GM21360 (cell line): ENCODE measurements around the gene RPS25.
"Not testable (repeated sequence)": the region's sequence is repeated elsewhere in the genome, so short reads cannot be mapped to it uniquely, and the experiment has no call there.

Source experiments
- ATAC-seq: cut with Tn5 transposase; IDR thresholded peaks from one replicate; pipeline ENCODE4 v1.9.1; 2021; ENCODE audit warnings: mild to moderate bottlenecking, moderate library complexity; ENCODE audit not compliant: unreplicated experiment

RPS25 gene

DNA sequence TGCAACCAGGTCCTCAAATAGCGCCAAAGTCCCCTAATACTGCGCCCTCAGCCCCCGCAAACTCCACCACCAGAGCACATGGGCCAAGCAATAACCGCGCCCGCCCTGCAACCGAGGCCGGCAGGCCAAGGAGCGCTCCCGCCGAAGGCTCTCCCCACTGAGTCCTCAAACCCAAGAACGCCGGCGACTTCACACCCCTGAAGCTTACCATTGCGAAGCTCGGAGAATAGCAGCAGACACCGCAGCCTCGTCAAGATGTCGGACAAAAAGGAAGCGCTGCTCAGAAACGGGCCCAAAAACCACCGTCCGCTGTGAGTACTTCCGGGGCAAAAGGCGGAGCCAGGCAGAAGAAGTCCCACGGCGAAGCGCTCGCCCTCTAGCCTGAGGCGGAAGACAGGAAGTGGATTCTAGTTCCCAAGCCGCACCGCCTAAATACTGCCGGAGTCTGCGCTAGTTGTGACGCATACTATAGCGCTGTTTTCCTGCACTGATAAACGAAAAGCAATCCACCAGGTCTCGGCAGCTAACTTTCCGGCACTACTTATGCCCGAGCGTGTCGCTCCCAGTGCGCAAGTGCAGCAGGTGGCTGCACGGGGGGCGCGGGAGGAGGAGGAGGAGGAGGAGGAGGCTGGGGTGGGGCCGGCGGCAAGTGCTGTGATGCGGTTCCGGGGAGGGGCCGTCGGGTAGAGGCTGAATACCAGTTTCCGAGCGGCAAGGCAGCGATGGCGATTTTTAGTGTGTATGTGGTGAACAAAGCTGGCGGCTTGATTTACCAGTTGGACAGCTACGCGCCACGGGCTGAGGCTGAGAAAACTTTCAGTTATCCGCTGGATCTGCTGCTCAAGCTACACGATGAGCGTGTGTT, at the start of gene RPS25, which contains the start of gene TRAPPC4:
TSS of gene RPS25 (minus strand) at position 270 of the 865 bp plus-strand sequence. CDS start at position 211, 59 bp downstream.
TSS of gene TRAPPC4 (plus strand) at position 693 of the 865 bp plus-strand sequence. CDS start at position 723, 30 bp downstream.
- ATAC-seq, result peak; percentile 80

DNA sequence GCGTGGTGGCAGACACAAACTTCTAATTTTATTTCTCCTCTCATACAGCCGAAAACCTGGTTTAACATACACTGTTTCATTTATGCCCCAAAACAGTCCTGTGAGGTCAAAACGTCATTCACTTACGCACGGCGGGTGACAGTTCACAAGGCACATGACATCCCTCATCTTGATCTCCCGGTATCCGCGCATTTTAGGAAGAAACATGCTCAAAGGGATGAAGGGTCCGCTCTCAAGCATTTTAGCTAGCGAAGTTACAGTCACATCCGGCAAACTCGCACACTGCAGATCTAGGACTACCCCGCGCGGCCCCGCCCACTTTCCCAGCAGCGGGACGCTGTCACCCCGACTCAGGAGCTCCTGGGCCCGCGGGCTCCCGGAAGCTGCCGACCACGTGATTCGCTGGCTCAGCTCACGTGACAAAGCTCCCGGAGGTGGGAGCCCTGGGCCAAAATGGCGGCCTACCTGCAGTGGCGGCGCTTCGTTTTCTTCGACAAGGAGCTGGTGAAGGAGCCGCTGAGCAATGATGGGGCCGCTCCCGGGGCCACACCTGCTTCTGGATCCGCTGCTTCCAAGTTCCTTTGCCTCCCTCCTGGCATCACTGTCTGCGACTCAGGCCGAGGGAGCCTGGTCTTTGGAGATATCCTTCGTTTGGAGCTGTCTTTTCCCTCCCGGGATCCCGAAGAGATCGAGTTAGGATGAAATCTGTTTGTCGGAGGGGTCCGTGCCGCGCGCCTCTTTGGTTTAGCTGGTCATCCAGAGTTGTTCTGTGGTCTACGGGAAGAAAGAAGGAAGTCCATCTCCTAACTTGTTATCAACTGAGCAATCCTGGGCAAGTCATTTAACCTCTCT, 49.5 kb upstream of the RPS25 start, which contains the start of gene VPS11:
TSS of gene VPS11 (plus strand) at position 448 of the 852 bp plus-strand sequence. CDS start at position 454, 6 bp downstream.
- peak; percentile 87 for ATAC-seq

DNA sequence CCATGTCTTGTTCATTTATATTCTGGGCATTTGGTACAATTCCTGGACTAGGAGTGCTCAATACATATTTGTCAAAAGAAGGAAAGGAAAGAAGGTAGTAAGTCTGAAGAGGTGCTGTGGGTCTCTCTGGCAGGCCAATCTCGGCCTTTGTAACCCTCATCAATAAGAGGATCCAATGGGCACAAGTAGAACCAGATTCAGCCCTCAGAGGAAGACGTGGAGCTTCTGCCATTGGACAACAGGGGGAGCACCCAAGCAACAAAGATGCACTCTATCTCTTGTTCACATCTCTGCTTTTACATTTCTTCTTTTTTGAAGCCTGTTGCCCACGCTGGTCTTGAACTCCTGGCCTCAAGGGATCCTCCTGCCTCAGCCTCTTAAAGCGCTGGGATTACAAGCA, 47.2 kb upstream of the RPS25 start:
- no peak for ATAC-seq

DNA sequence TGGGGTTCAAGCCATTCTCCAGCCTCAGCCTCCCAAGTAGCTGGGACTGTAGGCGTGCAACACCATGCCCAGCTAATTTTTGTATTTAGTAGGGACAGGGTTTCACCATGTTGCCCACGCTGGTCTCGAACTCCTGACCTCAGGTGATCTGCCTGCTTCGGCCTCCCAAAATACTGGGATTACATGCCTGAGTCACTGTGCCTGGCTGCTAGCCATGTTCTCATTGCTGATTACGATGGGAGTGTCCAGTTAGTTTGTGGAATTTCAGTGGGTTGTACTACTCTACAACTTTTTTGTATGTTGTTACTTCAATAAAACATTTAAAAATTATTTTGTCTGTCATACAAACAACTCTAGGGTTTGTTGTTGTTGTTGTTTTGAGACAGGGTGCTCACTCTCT, 44.6 kb upstream of the RPS25 start:
- no peak for ATAC-seq

DNA sequence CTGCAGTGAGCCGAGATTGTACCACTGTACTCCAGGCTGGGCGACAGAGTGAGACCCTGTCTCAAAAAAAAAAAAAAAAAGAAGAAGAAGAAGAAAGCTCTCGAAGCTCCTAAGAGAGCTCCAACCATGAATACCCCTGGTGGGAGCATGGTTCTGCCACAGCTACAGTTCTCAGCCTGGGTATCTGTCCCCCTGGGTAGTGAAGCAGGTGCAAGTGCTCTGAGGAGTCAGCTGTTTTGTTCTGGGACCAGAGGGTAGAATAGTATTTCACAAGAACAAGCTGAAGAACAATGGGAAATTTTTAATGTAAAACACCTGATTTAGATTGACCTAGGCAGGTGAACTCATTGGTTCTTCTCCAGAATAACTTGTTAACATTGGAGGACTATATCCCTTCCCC, 43.1 kb upstream of the RPS25 start:
- ATAC-seq, result no peak

DNA sequence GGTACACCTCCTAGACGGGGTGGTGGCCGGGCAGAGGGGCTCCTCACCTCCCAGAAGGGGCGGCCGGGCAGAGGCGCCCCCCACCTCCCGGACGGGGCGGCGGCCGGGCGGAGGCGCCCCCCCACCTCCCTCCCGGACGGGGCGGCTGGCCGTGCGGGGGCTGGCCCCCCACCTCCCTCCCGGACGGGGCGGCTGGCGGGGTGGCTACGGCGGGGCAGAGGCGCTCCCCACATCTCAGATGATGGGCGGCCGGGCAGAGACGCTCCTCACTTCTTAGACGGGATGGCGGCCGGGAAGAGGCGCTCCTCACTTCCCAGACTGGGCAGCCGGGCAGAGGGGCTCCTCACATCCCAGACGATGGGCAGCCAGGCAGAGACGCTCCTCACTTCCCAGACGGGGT, 41.0 kb upstream of the RPS25 start:
- ATAC-seq, result not testable (repeated sequence)

DNA sequence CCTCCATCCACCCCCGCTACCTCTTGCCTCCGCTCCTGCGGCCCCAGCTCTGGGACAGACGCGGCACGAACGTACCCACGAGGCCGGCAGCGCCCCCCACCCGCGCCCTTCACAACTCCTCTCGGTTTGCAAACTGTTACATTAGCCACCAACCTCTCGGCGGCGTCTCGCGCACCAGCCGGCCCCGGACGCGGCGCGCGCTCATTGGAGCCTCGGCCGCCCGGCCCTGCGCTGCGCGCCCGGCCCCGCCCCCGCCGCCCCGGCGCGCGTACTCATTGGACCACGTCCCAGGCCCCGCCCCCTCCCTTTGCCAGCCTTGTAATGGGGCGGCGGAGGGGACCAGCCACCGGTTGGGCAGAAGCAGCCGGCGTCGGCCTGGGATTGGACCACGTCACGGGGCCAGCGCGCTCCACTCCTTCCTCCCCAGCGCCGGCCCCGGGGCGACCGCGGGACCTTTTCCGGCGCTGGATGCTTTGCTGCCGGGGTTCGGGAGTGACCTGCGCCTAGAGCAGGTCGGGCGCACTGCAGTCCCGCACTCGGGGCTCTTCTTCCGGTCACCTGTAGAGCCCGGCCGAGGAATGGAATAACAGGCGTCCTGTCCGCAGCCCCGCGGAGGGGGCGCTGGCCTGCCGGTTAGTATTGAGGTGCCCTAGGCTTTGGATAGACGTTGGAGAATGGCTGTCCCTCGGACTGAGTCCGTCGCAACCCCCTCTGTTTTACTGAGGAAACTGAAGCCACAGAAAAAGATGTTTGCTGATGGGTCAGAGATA, 39.0 kb upstream of the RPS25 start, which contains the start of gene HYOU1:
TSS of gene HYOU1 (minus strand) at position 206 of the 770 bp plus-strand sequence. CDS start 1,045 bp downstream, outside the sequence.
- ATAC-seq, result peak; percentile 87

DNA sequence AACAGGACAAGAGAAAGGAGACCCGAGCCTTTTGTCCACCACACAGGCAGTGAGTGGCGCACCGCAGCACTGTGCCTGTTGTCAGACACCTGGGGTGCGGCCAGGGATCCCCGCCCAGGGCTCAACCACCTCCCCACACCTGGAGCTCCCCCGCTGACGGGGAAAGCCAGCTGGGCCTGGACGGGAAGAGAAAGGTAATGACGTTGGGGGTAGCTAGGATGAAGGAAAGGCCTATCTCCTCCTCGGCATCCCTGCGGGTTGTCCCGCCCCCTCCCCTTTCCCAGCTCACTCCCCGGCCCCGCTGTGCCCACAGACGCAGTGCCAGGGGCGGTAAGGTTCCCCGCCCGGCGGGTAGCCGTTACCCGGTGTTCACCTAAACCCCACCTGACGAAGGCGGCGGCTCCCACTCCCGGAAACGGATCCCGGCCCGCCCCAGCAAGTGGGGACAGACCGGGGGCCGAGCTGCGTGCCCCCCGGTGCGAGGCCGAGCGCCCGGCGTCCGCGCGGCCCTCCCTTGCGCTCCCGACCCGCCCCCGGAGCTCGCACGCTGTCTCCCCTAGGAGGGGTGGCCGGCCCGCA, 38.4 kb upstream of the RPS25 start:
- peak; percentile 6 for ATAC-seq

DNA sequence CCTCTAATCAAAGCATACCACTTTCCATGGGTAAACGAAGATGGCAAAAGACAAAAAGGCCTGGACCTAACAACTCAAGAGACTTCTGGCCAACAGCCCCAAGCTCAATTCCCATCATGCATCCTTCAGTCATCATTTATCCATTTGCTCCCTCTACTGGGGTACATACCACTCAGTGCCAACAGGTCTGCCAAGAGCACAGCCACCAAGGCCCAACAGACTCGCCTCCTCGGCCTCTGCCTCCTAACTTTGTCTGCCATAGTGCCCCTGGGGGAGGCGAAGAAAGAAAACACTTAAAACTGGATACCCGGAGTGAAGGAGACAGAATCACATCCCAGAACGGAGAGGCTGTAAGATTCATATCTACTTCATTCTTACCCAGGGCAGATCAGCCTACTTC, 37.8 kb upstream of the RPS25 start:
- no peak for ATAC-seq

DNA sequence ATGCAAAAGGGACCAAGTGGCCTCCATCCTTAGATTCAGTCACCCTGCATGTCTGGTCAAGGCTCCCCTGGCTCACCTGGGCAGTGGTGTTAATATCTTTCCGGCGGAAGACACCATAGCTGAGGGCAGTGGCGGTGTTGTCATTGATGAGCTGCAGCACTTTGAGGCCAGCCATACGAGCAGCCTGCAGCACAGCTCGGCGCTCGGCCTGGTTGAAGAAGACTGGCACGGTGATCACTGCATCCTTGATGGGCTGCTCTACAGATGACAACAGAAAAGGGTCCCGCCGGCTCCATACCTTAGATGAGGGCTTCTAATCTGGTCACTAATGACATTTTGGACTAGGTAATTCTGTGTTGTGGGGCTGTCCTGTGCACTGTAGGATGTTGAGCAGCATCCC, 36.3 kb upstream of the RPS25 start:
- no peak for ATAC-seq

DNA sequence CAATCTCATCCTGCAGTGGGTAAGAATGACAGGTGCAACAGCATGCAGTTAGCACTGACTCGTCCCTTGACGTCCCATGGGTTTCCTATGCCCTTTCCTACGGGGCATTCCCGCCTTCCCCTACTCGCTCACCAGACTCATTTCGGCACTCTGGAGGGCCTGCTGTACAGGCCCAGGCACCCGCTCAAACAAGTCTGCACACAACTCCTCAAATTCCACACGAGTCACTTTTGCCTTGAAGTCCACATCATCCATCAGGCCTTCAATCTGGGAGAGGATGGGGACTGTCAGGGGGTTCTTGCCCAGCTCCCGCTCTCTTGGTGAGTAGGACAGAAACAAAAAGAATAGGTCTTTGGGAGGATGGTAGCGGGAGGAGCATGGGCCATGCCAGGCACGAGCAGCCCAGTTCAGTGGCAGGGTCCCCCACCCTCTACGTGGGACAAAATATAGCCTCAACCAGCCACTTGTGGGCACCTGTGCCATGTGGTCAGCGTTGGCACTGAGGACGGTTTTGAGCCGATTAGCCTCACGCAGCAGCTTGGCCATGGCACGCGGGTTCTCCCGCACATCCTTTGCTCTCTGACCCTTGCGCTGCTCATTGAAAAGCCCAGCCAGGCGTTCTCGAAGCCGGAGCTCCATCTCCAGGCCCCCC, 34.1 kb upstream of the RPS25 start:
- ATAC-seq, result no peak

DNA sequence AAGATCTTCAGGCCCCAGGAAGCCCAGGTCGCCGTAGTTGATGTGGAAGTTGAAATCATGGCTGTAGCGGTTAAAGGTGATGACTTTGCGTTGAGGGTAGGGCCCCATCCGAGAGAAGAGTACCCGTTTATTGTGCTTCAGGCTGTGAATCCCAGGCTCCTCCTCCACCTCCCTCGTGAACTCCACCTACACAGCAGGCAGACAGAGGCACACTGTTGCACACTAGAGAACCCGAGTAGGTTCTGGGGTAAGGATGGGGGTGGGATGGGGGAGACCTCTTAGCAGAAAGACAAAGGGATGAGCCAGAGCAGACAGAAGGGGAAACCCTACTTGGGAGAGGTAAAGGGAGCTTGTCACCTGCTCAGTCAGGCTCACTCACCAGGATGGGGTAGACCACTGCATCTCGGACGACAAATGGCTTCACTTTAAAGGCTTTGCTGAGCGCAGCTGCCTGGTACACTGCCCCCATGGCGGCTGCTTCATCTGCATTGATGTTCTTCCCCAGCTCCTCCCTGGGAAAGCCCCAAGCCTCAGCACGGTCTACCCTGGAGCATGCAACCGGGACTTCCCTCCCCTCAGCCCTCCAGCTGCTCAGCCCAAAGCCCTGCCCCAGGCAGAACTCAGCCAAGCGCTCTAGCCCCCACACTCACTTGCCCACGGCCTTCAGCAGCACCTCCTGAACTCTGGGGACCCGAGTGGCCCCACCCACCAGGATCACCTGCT, 33.5 kb upstream of the RPS25 start:
- peak; percentile 47 for ATAC-seq

DNA sequence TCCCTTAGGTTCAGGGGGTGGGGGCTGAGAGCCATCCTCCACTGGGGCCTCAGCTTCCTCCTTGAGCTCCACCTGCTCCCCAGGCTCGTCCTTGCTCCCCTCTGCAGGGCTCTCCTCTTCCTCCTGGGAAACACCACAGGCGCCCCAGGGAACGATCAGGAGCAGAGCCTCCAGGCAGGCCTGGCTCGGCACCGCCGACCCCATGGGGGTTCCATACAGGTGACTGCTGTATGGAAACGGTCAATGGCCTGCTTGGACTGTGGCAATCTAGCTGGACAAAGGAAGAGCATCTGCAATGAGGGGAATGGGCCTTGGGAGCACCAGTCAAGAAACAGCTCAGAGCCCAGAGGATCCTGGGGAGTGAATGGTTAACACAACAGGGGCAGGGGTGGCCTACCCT, 30.9 kb upstream of the RPS25 start:
- no peak for ATAC-seq

DNA sequence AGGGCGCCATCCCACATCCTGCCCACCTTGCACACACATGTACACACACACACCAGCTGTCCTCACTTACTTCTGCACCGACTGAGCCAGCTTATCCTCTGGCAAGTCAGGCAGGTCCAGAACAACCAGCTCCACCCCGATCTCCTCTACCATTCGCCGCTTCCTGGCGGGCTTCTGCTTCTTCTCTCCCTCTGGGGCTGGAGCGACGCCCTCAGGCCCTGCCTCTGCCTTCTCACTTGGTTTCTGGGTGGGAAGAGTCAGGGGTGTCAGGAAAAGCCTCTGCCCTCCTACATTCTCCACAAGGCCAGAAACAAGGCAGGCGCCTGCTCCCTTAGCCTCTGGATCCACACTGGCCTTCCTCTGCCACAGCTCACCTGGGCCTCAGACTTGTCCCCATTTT, 30.5 kb upstream of the RPS25 start:
- ATAC-seq, result no peak

DNA sequence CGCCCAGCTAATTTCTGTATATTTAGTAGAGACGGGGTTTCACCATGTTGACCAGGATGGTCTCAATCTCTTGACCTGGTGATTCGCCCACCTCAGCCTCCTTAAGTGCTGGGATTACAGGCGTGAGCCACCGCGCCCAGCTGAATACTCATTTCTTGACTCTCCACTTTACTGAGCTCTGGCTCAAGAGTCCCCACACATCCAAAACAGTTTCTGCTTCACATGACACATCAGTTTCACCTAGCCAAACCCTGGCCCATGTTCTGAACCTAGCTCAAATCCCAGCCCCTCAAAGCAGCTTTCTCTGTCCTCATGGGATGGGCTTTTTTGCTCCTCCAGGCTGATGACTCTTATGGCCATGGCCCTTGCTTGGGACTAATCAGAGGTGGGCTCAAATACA, 29.1 kb upstream of the RPS25 start:
- ATAC-seq, result no peak

DNA sequence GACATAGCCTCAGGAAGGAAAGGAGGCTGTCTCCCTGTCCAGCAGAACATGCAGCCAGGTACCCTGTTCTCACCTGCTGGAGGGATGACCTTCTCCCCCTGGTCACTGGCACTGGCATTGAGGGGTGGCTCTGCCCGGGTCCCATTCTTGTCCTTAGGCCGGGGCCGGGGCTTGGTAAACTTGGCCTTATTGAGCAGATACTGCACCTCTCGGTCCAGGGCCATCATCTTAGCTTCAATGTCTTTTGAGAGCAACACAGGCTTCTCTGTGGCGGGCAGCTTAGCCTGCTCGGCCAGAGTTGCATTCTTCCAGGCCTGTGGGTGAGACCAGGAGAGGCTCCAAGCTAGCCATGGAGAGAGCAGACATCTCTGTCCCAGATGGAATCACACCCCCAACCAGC, 28.3 kb upstream of the RPS25 start:
- ATAC-seq, result no peak

DNA sequence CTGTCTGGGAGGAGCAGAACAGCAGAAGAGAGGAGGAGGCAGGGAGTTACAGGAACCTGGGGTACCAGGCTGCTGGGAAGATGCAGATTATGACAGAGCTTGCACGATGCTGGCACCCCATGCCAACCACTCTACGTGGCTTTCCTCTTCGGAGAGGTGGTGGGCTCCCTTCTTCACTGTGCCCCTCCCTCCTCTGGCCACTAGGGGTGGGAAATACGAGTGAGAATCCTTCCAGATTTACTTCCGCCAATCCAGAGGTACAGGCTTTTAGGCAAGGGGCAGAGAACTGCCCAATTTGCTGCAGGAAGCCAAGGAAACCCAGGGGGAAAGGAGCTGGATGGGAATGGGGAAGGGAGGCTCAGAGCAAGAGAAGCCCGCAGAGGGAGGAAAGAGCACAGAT, 26.6 kb upstream of the RPS25 start:
- ATAC-seq, result no peak

DNA sequence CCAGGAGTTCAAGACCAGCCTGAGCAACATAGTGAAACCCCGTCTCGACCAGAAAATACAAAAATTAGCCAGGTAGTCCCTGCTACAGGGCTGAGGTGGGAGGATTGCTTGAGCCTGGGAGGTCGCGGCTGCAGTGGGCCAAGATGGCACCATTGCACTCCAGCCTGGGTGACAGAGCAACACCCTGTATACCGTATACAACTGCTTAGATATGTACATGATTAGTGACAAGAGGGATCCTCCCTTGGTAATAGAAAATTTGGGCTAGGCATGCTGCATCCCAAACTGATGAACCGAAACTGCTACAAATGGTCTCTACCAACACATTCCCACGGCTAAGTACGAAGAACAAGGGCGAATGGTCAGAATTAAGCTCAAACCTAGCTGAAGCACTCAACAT, 24.8 kb upstream of the RPS25 start:
- ATAC-seq, result no peak

DNA sequence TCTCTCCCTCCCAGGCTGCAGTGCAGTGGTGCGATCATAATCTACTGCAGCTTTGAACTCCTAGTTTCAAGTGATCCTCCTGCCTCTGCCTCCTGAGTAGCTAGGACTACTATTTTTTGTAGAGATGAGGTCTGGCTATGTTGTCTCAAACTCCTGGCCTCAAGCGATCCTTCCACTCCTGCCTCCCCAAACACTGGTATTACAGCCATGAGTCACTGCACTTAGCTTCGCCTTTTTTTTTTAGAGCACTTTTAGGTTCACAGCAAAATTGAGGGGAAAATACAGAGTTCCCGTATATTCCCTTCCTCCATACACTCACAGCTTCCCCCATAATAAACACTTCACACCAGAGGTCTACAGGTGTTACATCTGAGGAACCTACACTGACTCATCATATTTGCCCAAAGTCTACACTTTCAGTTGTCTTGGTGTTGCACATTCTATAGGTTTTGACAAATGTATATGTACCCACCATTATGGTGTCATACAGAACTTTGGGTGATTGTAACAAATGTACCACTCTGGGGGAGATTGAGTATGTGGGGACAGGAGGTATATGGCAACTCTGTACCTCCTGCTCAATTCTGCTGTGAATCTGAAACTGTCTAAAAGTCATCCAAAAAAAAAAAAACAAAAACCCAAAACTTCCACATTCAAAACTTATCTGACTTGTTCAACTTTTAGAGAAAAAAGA, 23.8 kb upstream of the RPS25 start:
- no peak for ATAC-seq
